ENCODE results near the gene BPIFB2.

BPIFB2 gene

DNA sequence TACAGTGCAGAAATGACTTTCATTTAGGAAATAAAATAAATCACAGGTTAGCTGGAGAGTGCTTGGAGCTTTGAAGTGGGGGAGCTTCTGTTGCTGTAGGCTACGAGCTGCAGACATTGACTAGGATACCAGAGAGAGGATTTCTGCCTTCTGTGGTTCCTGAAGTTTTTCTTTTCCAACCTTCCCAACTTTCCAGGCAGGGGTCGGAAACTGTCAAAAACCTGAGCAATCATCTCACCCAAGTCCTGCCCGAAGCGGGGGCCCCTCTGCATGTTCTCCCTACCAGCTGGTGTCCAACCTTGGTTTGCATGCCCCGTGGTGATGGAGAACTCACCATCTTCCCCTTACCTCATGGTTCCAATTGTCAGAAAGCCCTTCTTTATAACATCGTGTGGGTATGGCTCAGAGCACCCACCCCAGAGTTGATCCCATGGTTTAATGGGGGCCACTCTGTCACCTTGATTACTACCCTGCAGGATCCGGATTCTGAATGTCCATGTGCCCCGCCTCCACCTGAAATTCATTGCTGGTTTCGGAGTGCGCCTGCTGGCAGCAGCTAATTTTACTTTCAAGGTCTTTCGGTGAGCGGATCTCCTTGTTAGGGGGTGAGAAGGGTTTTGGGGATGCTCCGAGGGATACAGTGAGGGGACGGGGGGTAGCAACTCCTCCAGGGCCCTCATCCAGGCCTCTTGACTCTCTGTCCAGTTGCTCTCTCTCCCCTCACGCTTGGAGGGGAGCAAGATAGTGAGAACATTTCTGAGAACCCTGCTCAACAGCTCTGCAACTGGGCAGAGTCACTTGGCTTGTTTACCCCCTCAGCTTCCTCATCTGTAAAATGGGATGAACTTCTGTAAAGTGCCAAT, 5.1 kb downstream of the BPIFB2 start:
- H3K4me3 ChIP-seq (ENCODE audit: low read length): no peak overlapping the region
- no peak for DNase-seq (ENCODE audit: low read depth)
- no peak for TF ChIP-seq CTCF (conservative IDR thresholded peaks at IDR 0.05; ENCODE audit: low read length)

GRCh38 chr20:33013701-33014326, 6.3 kb downstream of the BPIFB2 start:
- no peak for DNase-seq (ENCODE audit: low read depth)
- H3K4me3 ChIP-seq (ENCODE audit: low read length): no peak overlapping the region
- no peak for TF ChIP-seq CTCF (conservative IDR thresholded peaks at IDR 0.05; ENCODE audit: low read length)

DNA sequence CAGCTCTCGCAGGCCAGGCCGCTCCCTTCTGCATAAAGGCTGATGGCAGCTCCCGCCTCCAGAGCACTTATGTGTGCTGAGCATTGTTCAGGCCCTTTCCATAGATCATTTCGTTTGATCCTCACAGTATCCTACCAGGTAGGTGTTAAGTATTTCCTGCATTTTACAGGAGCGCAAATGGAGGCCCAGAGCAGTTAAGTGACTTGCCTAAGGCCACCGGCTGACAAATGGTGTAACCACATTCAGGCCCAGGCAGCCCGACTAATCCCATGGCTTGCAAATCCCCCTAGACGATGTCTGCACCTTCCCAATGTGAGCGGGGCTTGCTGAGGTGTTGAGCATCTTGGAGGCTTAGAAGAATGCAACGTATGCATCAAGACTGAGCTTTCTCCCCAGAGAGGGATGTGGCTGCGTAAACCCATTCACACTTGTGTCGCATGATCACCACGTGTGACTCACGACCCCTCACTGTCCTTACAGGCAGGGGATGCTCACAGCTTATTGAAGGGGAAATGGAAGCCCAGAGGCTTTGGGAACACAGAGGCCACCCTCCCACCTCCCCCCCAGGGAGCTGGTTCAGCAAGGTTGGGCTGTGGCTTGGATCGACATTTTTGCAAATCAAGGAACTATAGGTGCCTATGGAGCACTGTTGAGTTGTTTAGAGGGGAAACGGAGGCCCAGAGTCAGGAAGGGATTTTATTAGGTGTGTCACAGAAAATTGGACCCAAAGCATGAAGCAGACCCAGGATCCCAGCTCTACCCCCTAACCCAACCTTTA, 7.0 kb downstream of the BPIFB2 start:
- TF ChIP-seq CTCF (conservative IDR thresholded peaks at IDR 0.05; ENCODE audit: low read length): no peak
- DNase-seq (ENCODE audit: low read depth): no peak

DNA sequence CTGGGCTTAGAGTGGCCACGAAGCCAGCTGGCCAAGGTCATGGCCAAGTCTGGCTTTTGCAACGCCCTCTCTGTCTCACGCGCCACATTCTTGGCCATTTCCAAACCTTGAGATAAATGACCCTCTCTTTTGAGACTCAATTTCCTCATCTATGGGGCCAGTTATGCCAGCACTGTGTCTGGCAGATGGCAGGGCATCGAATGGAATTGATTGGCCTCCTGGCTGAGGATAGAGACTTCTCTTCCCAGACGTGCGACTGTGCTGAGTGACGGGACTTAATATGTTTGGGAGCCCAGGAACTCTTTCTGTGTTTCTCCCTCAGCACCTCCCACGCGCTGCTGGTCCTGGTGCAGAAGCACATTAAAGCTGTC, 7.6 kb downstream of the BPIFB2 start:
- DNase-seq (ENCODE audit: low read depth): no peak
- no peak for TF ChIP-seq CTCF (conservative IDR thresholded peaks at IDR 0.05; ENCODE audit: low read length)
- H3K4me3 ChIP-seq (ENCODE audit: low read length): no peak overlapping the region

More for the DNA sequence above, 7.0 kb downstream of the BPIFB2 start:
- H3K4me3 ChIP-seq (ENCODE audit: low read length): no peak overlapping the region

GRCh38 chr20:33015700-33016580, 8.4 kb downstream of the BPIFB2 start:
- TF ChIP-seq CTCF (conservative IDR thresholded peaks at IDR 0.05; ENCODE audit: low read length): no peak
- DNase-seq (ENCODE audit: low read depth): no peak
- H3K4me3 ChIP-seq (ENCODE audit: low read length): no peak overlapping the region

GRCh38 chr20:33016581-33017109, 9.1 kb downstream of the BPIFB2 start:
- H3K4me3 ChIP-seq (ENCODE audit: low read length): no peak overlapping the region
- DNase-seq (ENCODE audit: low read depth): no peak
- no peak for TF ChIP-seq CTCF (conservative IDR thresholded peaks at IDR 0.05; ENCODE audit: low read length)

Measured in AG10803 (cell line).